HG02870 (cell line): ENCODE measurements around the gene SFT2D3.
A peak's percentile ranks its signal among the peaks of the same experiment; 100 is the strongest.

Source experiments
- ATAC-seq: cut with Tn5 transposase; IDR thresholded peaks from one replicate; pipeline ENCODE4 v1.9.1; 2021; ENCODE audit warnings: mild to moderate bottlenecking, moderate library complexity; ENCODE audit not compliant: unreplicated experiment

The SFT2D3 gene

DNA sequence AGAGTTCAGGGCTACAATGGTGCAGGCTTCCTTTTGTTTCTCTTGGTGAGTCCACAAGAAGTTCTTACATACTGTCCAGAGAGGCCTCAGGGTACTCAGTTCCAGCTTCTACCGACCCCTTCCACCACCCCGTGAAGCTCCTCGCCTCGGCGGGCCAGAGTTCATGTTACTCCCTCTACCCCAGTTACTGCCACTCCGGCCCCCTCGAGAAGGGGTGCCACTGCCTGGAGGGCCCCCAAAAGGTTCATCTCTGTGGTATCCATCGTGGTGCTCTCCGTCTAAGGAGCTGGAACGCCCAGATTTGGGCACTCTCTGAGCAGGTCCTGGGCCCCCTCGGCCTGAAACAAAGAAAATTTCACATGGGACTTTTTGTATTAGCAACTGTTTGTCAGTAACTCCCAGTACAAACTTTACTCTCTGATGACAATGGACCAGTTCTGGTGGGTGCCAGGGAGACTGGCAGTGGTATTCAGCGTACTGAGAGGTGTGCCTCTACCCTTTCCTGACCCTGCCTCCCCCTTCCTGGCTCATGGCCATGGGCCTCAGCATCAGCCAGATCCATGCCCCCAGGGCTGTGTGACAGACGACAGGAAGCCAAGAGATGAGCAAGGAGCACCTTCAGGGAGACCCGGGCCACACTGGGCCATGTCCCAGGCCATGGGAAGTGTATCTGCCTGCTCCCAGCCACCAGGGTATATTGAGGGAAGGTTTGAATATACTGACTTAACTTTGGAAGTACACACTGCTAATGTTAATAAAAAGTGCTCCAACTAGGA lies 5.1 kb downstream of the SFT2D3 start:
- ATAC-seq = no peak

DNA sequence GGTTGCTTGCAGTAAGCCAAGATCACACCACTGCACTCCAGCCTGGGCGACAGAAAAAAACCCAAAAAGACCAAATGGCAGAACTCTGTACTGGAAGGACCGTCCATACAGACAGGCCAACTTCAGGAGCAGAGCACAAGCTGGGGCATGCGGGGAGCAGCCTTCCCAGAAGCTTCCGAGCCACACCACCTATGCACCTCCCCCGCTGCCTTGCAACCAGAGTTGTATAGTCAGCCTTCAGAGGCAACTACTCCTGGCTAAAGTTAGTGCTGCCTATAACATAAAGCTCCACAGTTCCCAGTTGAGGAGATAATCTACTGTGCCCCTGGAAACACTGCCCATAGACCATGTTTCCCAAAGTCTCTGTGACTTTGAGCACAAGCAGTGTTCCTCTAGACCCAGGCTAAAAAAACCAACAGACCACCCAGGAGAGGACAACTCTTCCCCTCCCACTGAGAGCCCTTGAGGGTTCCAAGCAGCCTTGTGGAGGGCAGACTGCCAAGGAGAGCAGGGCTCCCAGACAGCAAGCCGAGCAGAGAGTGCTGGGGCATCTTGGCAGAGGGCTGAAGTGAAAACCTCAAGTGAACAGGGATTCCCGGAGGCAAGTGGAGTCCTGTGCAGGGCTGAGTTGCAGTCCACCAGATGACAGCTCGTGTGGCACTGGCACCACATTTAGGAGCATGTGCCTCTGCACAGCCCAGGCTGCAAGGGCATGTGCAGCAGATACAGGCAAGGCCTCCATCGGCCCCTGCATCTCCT lies 6.8 kb downstream of the SFT2D3 start:
- ATAC-seq = no peak

DNA sequence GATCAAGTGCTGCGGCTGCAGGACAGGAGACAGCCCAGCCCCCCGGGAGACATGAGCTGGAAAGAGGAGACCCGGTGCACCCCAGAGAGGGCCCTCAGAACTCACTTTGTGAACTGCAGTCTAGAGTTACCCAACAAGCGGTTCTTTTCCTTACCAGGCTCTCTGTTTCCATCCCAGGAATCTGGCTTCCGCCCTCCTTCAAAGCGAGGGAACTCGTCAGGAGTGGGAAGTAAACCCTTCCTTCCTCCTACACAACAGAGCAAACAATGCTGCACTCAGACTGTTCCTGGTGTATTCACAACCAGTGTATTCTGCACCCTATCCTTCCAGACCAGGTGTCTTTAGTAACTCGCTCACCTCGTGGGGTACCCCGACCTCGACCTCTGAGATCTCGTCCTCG lies 8.0 kb downstream of the SFT2D3 start:
- ATAC-seq = no peak

DNA sequence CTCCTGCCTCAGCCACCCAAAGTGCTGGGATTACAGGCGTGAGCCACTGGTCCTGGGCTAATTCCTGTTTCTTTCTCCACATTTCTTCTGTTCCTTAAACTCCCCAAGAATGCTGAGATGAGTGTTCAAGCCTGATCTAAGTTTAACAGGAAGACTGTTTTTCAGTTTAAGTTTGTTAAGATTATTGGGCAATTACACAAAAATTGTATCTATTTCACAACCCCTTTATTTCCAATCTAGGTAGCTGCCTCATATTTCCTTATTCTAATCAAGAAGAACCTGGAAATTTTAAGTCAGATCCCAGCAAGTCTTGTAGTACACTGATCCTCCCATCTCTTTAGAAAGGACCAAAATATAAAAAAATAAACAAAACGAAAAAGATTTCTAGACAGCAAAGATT lies 11.7 kb downstream of the SFT2D3 start:
- ATAC-seq = no peak

DNA sequence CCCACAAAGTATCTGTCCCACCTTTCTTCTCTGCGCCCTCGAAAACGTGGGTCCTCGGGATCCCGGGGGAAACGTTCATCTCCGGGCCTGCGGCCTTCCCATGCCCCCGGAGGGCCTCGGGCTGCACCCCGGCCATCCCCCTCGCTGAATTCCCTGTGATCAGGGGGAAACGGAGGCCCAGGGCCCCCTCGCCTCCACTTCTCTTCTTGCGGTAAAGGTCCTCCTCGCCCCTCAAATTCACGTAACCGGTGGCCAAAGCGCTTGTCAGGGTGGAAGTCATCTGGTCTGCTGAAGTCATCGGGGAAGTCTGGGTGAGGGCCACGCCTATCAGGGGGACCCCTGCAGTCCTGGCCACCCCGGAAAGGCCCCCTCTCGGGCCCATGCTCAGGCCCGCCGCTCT lies 12.3 kb downstream of the SFT2D3 start:
- ATAC-seq = no peak

DNA sequence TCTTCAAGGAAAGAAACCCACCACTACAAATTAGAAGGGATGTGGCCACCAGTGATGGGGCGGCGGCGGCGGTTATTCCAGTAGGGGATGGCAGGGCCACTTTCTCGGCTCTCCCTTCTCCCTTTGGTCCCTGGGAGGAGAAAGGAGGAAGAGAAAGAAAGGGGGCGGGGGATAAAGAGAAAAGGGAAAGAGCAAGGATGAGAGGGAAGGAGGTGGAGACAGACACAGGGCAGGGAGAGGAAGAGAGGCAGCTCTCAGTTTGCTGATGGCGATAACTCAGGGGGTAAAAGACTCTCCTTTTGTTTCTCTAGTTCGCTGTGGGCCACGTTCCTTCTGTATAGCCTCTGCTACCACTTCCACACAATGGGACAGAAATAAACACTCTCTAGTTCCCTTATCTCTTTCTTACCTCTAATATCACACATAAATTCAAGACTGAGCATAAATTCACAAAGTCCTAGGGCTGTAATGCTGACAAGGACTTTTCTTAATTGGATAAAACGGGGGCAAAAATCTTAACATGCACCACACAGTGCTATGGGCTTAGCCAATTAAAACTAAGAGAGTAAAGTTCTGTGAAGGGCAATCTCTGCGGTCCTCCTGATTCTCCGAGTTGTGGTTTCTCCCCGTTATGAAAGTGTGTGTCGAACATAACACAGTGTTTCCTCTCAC lies 14.6 kb downstream of the SFT2D3 start:
- ATAC-seq = no peak

DNA sequence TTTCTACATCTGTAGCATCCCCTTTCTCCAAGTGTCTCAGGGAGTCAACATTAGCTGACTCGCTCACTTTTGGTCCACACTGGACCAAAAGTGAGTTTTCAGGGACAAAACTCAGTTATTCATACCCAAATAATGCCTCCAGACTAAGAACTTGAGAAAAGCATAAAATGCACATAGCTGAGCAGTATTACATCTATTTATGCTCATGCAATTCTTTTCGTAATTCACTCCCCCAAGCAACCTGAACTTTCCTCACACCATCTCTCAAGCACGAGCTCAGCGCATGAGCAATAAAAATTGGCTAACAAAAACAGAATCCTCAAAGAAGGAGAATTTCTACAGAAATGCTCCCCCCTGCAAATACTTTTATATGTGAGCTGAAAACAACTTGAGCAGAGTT lies 17.0 kb downstream of the SFT2D3 start:
- no peak for ATAC-seq

DNA sequence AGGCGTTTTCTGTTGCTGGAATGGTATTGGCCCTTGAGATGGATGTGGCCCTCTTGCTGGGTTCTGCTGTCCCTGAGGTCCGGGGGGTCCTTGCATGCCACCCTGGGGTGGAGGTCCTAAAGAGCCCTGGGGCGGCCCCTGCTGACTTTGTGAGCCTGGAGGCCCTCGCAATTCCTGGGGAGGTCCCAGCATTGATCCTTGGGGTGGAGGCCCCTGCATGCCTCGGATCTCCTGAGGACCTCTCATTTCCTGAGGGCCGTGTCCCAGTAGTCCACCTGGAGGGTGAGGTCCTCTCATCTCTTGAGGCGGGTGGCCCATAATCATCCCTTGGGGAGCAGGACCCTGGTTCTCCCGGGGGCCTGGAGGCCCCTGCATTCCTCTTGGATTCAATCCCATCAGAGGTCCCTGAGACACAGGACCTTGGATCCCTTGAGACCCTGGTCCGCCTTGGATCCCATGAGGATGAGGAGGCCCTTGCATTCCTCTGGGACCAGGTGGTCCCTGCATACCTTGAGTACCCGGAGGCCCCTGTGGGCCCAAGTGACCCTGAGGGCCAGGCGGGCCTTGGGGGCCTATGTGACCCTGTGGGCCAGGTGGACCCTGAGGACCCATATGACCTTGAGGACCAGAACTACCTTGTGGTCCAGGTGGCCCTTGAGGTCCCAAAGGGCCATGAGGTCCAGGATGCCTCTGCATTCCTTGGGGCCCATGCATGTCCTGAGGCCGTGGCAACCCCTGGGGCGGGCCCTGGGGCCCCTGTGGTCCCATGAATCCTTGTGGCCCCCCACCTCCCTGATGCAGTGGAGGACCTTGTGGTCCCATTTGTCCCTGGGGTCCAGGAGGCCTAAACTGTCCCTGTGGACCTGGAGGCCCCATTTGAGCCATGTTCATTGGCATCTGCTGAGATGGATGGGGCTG lies 18.3 kb downstream of the SFT2D3 start:
- no peak for ATAC-seq

DNA sequence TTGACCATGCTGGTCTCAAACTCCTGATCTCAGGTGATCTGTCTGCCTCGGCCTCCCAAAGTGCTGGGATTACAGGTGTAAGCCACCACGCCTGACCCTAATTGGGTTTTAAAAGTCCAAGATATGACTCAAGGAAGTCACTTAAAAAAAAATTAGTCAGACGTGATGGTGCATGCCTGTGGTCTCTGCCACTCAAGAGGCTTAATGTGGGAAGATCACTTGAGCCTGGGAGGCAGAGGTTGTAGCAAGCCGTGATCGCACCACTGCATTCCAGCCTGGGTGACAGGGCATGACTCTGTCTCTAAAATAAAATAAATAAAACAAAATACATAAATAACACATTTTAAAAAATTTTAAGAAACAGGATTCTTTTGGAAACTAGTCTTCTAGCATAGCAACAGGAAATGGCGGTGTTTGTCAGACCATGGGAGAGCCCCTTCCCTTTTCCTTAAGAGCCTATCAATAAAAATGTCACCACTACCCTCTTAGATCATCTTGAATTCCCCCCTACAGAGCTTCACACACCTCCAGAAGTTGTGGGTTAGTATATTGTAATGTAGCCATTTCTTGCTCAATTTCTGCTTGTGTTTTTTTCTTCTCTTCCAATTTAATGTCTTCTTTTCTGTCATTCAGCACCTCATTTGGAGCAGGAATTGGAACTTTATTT lies 20.1 kb downstream of the SFT2D3 start:
- ATAC-seq = no peak

DNA sequence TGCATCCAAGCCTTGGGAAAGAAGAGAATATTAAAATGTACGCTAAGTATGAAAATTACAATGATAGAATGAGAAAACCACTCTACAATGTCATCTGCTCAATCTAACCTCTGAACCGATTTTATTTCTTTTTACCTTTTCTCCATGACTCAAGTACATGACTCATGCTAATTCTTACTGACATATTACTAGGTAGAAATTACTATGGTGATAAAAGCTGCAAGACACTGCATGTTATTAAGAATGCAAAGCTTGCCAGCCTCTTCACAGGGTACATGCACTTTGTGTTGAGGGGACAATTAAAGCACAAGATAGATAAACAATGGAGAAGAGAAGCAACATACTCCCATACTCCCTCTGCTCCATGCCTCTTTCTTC lies 20.7 kb downstream of the SFT2D3 start:
- no peak for ATAC-seq

DNA sequence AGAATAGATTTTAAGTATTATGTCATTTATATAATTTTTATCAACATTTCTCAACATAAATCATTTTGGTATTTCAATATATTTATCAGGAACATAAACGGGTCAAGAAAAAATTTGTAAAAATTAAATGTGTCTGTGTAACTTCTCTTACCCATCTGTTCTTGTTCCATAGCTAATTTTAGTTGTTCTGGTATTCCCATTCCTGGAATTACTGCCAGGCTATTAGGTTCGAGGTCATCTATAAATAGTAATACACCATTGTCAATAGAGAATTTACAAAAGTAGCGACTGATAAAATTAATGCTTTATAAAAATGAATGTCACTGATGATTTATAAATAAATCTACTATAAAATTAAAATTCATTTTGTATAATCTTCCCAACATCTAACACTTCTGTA lies 21.5 kb downstream of the SFT2D3 start:
- ATAC-seq = no peak

DNA sequence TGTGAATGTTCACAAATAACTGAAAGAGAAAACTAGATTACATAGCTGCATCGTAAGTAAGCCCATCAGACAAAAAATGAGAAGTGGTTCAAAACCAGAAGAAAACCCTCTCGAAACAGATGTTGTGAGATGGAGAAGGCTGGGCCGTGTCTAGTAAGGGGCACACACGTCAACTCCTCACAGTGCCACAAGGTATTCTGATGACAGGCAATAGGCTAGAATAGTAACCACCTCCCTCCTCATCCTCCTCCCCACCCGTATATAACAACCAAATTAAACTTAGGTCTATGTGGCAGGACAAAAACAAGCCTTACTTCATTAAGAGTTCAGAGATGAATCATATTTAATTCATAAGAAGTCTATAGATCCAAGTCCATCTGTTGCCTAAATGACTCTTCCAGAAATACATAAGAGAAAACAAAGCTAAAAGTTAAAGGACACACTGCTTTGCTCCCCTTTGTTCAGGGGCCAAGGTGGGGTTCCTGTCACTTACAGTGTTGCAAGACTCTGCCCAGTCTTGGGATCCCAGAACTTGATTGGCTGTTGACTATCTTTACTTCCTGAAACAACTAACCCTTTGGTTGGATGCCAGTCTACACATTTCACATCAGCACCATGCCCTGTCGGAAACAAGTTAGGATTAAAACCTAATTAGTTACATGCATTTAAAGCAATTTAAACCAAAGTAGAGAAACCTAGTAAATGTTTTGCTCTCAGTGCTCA lies 25.0 kb downstream of the SFT2D3 start:
- peak; percentile 50 for ATAC-seq

DNA sequence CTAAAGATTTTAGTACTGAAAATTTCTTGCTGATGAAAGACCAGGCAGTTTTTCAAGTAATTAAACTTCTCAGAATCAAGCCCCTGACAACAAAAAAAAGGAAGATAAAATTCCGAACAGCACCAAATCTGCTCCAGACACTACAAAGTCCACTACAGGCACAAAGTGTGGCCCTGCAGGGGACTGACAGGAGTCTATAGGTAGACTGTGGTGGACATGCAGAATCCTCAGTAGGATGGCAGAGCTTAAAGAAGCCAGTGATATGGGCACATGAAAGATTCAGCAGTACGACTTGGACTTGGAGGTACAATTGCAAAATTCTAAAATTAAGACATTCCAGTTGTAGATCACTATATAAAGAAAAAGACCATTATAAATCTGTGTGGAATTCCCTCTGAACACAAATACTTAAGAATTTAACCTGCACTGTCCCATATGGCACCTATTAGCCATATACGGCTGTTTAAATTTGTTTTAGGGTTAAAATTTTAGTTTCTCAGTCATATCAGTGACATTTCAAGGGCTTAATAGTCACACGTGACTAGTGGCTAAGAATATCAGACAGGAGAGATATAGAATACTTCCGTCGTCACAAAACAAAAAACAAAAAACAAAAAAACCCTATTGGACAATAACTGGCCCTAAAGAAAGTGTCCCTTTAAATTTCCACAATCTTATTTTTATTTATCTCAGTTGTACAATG lies 32.0 kb downstream of the SFT2D3 start:
- ATAC-seq = no peak

DNA sequence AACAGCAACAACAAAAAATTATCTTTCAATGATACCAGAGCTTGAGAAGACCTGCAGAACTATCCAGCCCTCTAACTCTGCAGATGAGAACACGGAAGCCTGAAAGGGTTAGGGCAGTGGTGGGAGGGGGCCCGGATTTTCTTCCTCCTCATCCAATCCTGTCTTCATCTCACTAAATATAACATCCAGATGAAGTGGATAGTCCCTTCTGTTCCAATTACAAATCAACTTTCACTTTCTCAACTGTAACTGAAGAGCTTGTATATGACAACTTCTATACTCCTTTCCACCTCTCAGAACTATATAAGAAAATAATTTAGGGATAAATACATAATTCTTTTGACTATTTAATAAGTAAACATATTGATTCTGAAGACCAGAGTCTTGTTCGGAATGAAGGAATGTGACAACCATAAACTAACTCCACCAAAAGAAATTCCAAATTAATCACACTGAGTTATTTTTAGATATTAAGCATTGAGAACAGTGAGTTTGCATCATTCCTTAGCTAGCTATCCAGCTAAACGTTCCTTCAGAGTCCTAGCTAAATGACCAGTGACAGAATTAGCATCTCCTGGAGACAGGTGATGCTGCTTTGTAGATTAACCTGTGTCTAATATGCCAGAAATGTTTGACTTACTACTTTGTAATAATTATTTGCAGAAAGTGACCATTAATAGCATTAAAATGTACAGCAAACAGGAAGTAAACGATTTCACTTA lies 32.7 kb downstream of the SFT2D3 start:
- ATAC-seq = no peak

DNA sequence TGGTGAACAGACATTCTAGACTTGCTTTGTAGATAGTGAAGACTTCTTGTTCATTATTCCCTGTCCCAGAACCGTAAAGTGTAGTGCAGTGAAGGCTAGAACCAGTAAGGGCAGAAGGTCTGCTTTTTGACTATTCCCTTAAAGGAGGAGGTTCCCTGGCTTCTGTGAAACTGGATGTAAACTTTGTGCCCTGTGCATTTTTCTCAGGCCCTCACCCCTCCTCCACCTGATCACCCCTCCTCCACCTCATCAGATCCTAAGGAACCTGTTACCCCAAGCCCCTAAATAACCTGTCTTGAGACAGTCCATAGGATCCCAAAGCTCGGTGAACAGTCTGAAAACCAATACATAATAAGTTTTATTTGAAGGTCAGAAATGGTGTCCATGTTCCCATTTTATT lies 33.7 kb downstream of the SFT2D3 start:
- ATAC-seq = no peak

DNA sequence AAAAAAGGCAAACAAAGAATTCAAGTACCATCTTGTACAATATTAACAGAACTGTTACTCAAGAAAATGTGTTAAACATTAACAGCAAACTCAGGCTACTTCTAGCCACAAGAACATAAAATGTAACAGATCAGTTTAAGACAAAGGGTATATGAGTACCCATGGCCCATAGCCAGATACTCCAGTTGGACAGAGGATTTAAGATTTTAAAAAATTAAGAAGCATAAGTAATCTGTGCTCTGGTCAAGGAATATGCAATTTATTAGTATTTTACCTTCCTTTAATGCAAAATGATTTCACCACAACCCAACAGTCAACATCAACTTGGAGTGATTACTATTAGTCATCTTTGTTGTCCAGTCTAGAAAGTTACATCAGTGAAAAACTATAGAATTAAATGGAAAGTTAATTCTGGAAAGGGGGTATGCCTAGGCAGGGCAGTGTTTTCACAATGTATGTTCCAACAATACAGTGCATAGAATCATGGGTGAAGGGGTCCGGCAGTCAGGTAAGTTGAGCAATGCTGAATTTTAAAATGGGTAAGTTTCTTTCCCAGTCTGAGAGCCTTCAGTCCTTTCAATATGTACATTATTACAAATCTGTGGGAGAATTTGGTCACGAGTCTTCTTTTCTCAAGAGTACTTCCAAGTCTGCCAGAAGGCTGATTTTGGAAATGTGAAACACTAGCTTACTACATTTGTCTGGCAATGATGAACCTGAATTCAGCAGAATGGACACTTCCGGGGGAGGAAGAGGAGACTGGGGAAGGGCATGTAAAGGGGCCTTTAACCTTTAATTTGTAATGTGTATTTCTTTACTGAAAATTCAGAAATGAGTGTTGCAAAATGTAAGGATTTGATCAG lies 34.5 kb downstream of the SFT2D3 start:
- ATAC-seq = no peak

DNA sequence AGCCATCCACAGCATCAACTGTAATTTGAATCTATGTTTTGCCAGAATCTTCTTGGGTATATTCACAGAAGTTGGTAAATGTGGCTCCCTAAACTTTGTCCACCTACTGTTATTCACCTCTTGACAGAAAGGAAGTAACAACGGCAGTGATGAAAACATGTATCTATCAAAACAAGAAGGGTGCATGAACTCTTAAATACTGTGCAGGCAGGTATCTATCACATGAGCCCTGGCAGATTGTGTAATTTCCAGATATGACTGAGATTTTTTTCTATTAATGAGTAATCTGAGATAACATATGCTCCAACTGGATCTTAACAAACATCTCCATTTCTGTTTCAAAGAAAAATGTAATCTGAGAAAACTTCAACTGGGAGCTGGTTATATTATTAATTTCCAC lies 36.6 kb downstream of the SFT2D3 start:
- ATAC-seq = no peak

DNA sequence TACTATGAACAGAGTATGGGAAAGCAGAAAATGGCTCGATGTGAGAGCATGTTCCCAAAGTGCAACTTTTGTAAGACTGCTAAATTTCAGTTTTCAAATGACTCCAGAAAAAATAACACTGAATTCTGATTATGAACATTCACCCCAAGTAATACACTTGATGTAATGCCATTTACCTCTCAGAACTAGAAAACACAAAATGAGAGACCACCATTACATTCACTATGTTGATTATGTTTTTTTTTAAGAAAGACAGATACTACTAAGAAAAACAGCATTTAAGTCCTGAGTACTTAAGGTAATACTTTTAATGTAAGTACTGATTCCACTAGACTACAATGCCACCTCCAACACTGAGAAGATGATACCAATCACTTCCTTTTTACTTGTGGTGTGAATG lies 38.5 kb downstream of the SFT2D3 start:
- ATAC-seq = no peak
